SHP77 (cell line): ENCODE results near the gene COL5A1.
"Not testable (repeated sequence)": the region's sequence is repeated elsewhere in the genome, so short reads cannot be mapped to it uniquely, and the experiment has no call there.

Experiments used
- DNase-seq, 2 experiments: peaks; one replicate each; lab custom pipeline; 2025; lab: John Stamatoyannopoulos, UW

The COL5A1 gene

GRCh38 chr9:134838651-134839454 is 197.2 kb downstream of the COL5A1 start:
- DNase-seq, result no peak

- DNase-seq, result no peak
These were observed 198.0 kb downstream of the COL5A1 start for GRCh38 chr9:134839455-134840125.

- DNase-seq, result no peak
These were observed 198.9 kb downstream of the COL5A1 start for GRCh38 chr9:134840511-134840910.

- no peak for DNase-seq
These were observed 199.7 kb downstream of the COL5A1 start for GRCh38 chr9:134841180-134841904.

GRCh38 chr9:134842321-134842720 is 200.7 kb downstream of the COL5A1 start:
- no peak for DNase-seq

GRCh38 chr9:134843740-134844139 is 202.1 kb downstream of the COL5A1 start:
- no peak for DNase-seq

- DNase-seq, result no peak
These were observed 203.2 kb downstream of the COL5A1 start for GRCh38 chr9:134844821-134845220.

- DNase-seq, result no peak
These were observed 204.6 kb downstream of the COL5A1 start for GRCh38 chr9:134846187-134846586.

- DNase-seq, result no peak
These were observed 205.1 kb downstream of the COL5A1 start for GRCh38 chr9:134846699-134847098.

GRCh38 chr9:134847138-134847537 is 205.5 kb downstream of the COL5A1 start:
- DNase-seq, result no peak

GRCh38 chr9:134847752-134848432 is 206.3 kb downstream of the COL5A1 start:
- no peak for DNase-seq

GRCh38 chr9:134848504-134848903 is 206.9 kb downstream of the COL5A1 start:
- DNase-seq, result no peak

GRCh38 chr9:134850611-134851010 is 209.0 kb downstream of the COL5A1 start:
- DNase-seq, result no peak

- DNase-seq, result no peak
These were observed 209.4 kb downstream of the COL5A1 start for GRCh38 chr9:134851020-134851419.

- no peak for DNase-seq
These were observed 211.5 kb downstream of the COL5A1 start for GRCh38 chr9:134852906-134853654.

GRCh38 chr9:134853893-134854292 is 212.3 kb downstream of the COL5A1 start:
- DNase-seq, result no peak

GRCh38 chr9:134854541-134854981 is 213.0 kb downstream of the COL5A1 start:
- no peak for DNase-seq

GRCh38 chr9:134855231-134855899 is 213.8 kb downstream of the COL5A1 start:
- DNase-seq, result no peak

GRCh38 chr9:134855900-134856377 is 214.3 kb downstream of the COL5A1 start:
- DNase-seq, result no peak

- not testable (repeated sequence) for DNase-seq
These were observed 215.8 kb downstream of the COL5A1 start for GRCh38 chr9:134857451-134857850.
